DND-41 (cell line): ENCODE results near the gene NAP1L5.

Experiments used
- ATAC-seq: fragments of 200-7000 bp; cut with Tn5 transposase; 3 replicates; pipeline ENCODE4 v1.9.1; 2021; ENCODE audit warnings: low read depth; ENCODE audit not compliant: insufficient read depth
- DNase-seq: peaks from one replicate; pipeline ENCODE4 v3.0.0-alpha.2; 2020
- H2AFZ ChIP-seq: 2 replicates; pipeline ENCODE4 v1.6.0; 2012; ENCODE audit warnings: low read depth, low read length
- H3K27ac ChIP-seq: 2 replicates; pipeline ENCODE4 v1.5.1; 2012; ENCODE audit warnings: low read length, inconsistent platforms
- H3K27me3 ChIP-seq: fragments of 200-600 bp; sonication (generic); 2 replicates; pipeline ENCODE4 v1.6.0; 2012; ENCODE audit warnings: low read length, mild to moderate bottlenecking, inconsistent platforms; ENCODE audit not compliant: insufficient read depth, poor library complexity
- H3K36me3 ChIP-seq: 2 replicates; pipeline ENCODE4 v1.5.1; 2012; ENCODE audit warnings: low read length, inconsistent platforms; ENCODE audit not compliant: insufficient read depth
- H3K4me1 ChIP-seq: 2 replicates; pipeline ENCODE4 v1.5.1; 2012; ENCODE audit warnings: mild to moderate bottlenecking, low read length; ENCODE audit not compliant: insufficient read depth
- H3K4me2 ChIP-seq: 2 replicates; pipeline ENCODE4 v1.6.0; 2012; ENCODE audit warnings: mild to moderate bottlenecking, moderate library complexity, low read length, inconsistent platforms; ENCODE audit not compliant: insufficient read depth
- H3K4me3 ChIP-seq, 2 experiments: fragments of 200-600 bp in 1 of 2; shearing (Covaris generic) in 1 of 2; 2 replicates each; pipeline ENCODE4 v1.5.1; 2012 to 2016; ENCODE audit warnings: inconsistent platforms in 2 of 2, low read length in 2 of 2, mild to moderate bottlenecking in 2 of 2, low read depth in 1 of 2, moderate library complexity in 1 of 2
- H3K79me2 ChIP-seq: 2 replicates; pipeline ENCODE4 v1.6.0; 2012; ENCODE audit warnings: low read length, inconsistent platforms; ENCODE audit not compliant: insufficient read depth
- H3K9ac ChIP-seq: 2 replicates; pipeline ENCODE4 v1.6.0; 2012; ENCODE audit warnings: low read depth, mild to moderate bottlenecking, inconsistent platforms, low read length, moderate library complexity
- H3K9me3 ChIP-seq: 2 replicates; pipeline ENCODE4 v1.5.1; 2012; ENCODE audit warnings: low read length, moderate library complexity, mild to moderate bottlenecking, inconsistent platforms; ENCODE audit not compliant: insufficient read depth, severe bottlenecking
- H4K20me1 ChIP-seq: 2 replicates; pipeline ENCODE4 v1.6.0; 2012; ENCODE audit warnings: low read length; ENCODE audit not compliant: insufficient read depth
- CTCF ChIP-seq: IDR thresholded peaks from 2 replicates; pipeline ENCODE4 v1.5.1; 2012; ENCODE audit warnings: borderline replicate concordance, low read length, moderate library complexity, mild to moderate bottlenecking; ENCODE audit not compliant: poor library complexity, severe bottlenecking; ENCODE audit errors: extremely low read depth
- EZH2 ChIP-seq: IDR thresholded peaks from 3 replicates; pipeline ENCODE4 v1.6.1; 2012; ENCODE audit warnings: borderline replicate concordance, low read depth, mild to moderate bottlenecking, moderate library complexity, low read length, inconsistent platforms; ENCODE audit not compliant: severe bottlenecking

Gene NAP1L5

GRCh38 chr4:88655226-88655625, 42.4 kb downstream of the NAP1L5 start:
- H3K4me1 ChIP-seq: no peaks in the 10 kb centered on the region
- DNase-seq: no peak
- no peaks in the 10 kb centered on the region for H4K20me1 ChIP-seq
- no peaks in the 10 kb centered on the region for H3K27me3 ChIP-seq
- TF ChIP-seq CTCF (no peak), EZH2 (no peak)
- H3K36me3 ChIP-seq: peaks cover 27% of the 10 kb centered on the region
- no peak overlapping the region for H2AFZ ChIP-seq
- no peaks in the 10 kb centered on the region for H3K79me2 ChIP-seq
- no peak overlapping the region for H3K4me3 ChIP-seq
- no peaks in the 10 kb centered on the region for H3K9me3 ChIP-seq
- H3K9ac ChIP-seq: no peak overlapping the region
- no peak overlapping the region for H3K4me2 ChIP-seq
- no peak overlapping the region for H3K27ac ChIP-seq
- no peak for ATAC-seq

- ATAC-seq: no peak
- Histone ChIP-seq H3K9ac (no peak overlapping the region), H3K27ac (no peak overlapping the region), H4K20me1 (0 out of 2 replicates have a peak, but pooled peaks cover 3% of the 10 kb centered on the region), H3K4me3 (no peak overlapping the region), H3K79me2 (no peaks in the 10 kb centered on the region), H3K9me3 (no peaks in the 10 kb centered on the region), H3K36me3 (peaks cover 27% of the 10 kb centered on the region), H3K4me2 (no peak overlapping the region), H3K4me1 (no peaks in the 10 kb centered on the region), H3K27me3 (no peaks in the 10 kb centered on the region), H2AFZ (no peak overlapping the region)
- no peak for DNase-seq
- TF ChIP-seq CTCF (no peak), EZH2 (no peak)
Observed at GRCh38 chr4:88653371-88653946, 44.2 kb downstream of the NAP1L5 start.

- Histone ChIP-seq H3K27ac (no peak overlapping the region), H3K4me2 (no peak overlapping the region), H4K20me1 (0 out of 2 replicates have a peak, but pooled peaks cover 8% of the 10 kb centered on the region), H3K9ac (no peak overlapping the region), H2AFZ (no peak overlapping the region), H3K9me3 (no peaks in the 10 kb centered on the region), H3K36me3 (peaks cover 10% of the 10 kb centered on the region; the same call in 1 of the 2 replicates), H3K4me1 (no peaks in the 10 kb centered on the region), H3K27me3 (no peaks in the 10 kb centered on the region), H3K79me2 (no peaks in the 10 kb centered on the region), H3K4me3 (no peak overlapping the region)
- no peak for DNase-seq
- no peak for ATAC-seq
- no peak for TF ChIP-seq CTCF
- TF ChIP-seq EZH2: no peak
Observed at GRCh38 chr4:88649716-88650115, 47.9 kb downstream of the NAP1L5 start.
